ENCODE data around the gene MYO18A.

MYO18A gene

GRCh38 chr17:29079887-29080286 is 100.3 kb downstream of the MYO18A start:
- peaks cover 5% of the 10 kb centered on the region for H3K4me1 ChIP-seq (ENCODE audit: control insufficient read depth, insufficient read depth, low read length)
- ChIA-PET POLR2A (interaction anchor here (0.6 to 1.5 kb wide), 2 partner anchors 84 to 100 kb away, joined by 3 read pairs; partner anchors contain the start of gene MYO18A), CTCF (no interaction called here)
- H3K36me3 ChIP-seq (ENCODE audit: control insufficient read depth in 2 of 2, insufficient read depth in 1 of 2, low read length in 2 of 2) = peaks cover 0 to 48% of the 10 kb centered on the region in 2 experiments; a peak in 1 of 3 replicates
- no peak overlapping the region for H3K27ac ChIP-seq (ENCODE audit: extremely low read depth, low read depth, low read length)
- no peak overlapping the region for H3K4me3 ChIP-seq (ENCODE audit: low read depth, low read length)
- no peaks in the 10 kb centered on the region for H3K9me3 ChIP-seq (ENCODE audit: control insufficient read depth, insufficient read depth, low read depth, low read length)
- TF ChIP-seq, protein P1, sequence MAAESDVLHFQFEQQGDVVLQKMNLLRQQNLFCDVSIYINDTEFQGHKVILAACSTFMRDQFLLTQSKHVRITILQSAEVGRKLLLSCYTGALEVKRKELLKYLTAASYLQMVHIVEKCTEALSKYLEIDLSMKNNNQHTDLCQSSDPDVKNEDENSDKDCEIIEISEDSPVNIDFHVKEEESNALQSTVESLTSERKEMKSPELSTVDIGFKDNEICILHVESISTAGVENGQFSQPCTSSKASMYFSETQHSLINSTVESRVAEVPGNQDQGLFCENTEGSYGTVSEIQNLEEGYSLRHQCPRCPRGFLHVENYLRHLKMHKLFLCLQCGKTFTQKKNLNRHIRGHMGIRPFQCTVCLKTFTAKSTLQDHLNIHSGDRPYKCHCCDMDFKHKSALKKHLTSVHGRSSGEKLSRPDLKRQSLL (tag by site-specific recombination; IDR thresholded peaks at IDR 0.05) = peak; percentile 83; the same call in 1 of the 2 replicates
- no peak for TF ChIP-seq KLF16 (tag by site-specific recombination; IDR thresholded peaks at IDR 0.05)

DNA sequence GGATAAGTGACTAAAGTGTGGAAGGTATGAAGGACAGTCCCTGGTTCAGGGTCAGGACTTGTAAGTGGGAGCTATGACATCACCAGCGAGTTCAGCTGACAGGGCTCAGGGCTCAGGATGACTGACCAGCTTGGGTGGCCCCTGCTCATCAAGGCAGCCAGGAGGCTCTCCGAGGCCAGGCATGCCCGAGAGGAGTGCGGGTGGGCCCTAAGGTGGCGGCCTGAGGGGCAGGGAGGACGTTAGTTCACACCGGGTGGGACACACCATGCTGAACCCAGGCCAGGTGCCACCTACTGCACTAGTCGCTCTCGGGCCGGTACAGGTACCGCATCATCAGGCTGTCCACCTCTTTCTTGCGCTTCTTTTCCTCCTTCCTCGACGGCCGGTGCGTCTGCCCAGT is 100.8 kb downstream of the MYO18A start:
- Histone ChIP-seq H3K36me3 (ENCODE audit: control insufficient read depth in 2 of 2, insufficient read depth in 1 of 2, low read length in 2 of 2) (peaks cover 0 to 48% of the 10 kb centered on the region in 2 experiments; a peak in 1 of 3 replicates), H3K4me3 (ENCODE audit: low read depth, low read length) (no peak overlapping the region), H3K9me3 (ENCODE audit: control insufficient read depth, insufficient read depth, low read depth, low read length) (no peaks in the 10 kb centered on the region), H3K4me1 (ENCODE audit: control insufficient read depth, insufficient read depth, low read length) (peaks cover under 1% of the 10 kb centered on the region), H3K27ac (ENCODE audit: extremely low read depth, low read depth, low read length) (no peak overlapping the region)
- ChIA-PET POLR2A (interaction anchor here (0.6 to 1.5 kb wide), 2 partner anchors 84 to 101 kb away, joined by 3 read pairs; partner anchors contain the start of gene MYO18A), CTCF (interaction anchor here (0.5 to 1.4 kb wide), 3 partner anchors 32 to 107 kb away, joined by 3 to 5 read pairs (median 4); no protein-coding TSS in a partner anchor)
- TF ChIP-seq ATF2 (tag by site-specific recombination; IDR thresholded peaks at IDR 0.05; ENCODE audit: low read depth) (0 out of 2 replicates have a peak, but pooled peaks have one; percentile 12), MZF1 (tag by site-specific recombination; IDR thresholded peaks at IDR 0.05; ENCODE audit: borderline replicate concordance) (no peak), ZNF600 (tag by site-specific recombination; IDR thresholded peaks at IDR 0.05) (no peak; the same call in 1 of the 2 replicates), ZNF324 (tag by site-specific recombination; IDR thresholded peaks at IDR 0.05) (no peak), ZNF792 (tag by site-specific recombination; IDR thresholded peaks at IDR 0.05) (no peak), ZSCAN4 (tag by site-specific recombination; IDR thresholded peaks at IDR 0.05) (no peak), ZNF639 (tag by site-specific recombination; IDR thresholded peaks at IDR 0.05) (no peak), SCRT1 (tag by site-specific recombination; IDR thresholded peaks at IDR 0.05; ENCODE audit: borderline replicate concordance) (no peak), PRDM2 (tag by site-specific recombination; IDR thresholded peaks at IDR 0.05; ENCODE audit: borderline replicate concordance) (no peak)

Data from HEK293 (cell line).